Panc1 (cell line): ENCODE results near the gene ST8SIA6. TPM values are rescaled to one million over a fixed set of nuclear protein-coding genes. Genes with fewer than 3 reads are reported as not detected.

Experiments
- ATAC-seq: fragments of 200-7000 bp; cut with Tn5 transposase; 2 replicates; pipeline ENCODE4 v1.9.1; 2020; ENCODE audit warnings: mild to moderate bottlenecking, moderate library complexity
- BruUV-seq: library from RNA; stranded (reverse); fragments of 400-500 nt; replicated peaks from 2 replicates; lab custom pipeline; 2021; lab: Mats Ljungman, UMichigan
- CTCF ChIA-PET: fragments of 300-600 bp; sonication (Branson Sonifier 250); formaldehyde crosslinking; loops from one replicate; lab custom pipeline; 2022; ENCODE audit warnings: antibody characterized with exemption; lab: Charles Lee
- POLR2A ChIA-PET: fragments of 300-600 bp; sonication (Branson Sonifier 250); formaldehyde crosslinking; loops from one replicate; lab custom pipeline; 2022; ENCODE audit warnings: antibody characterized with exemption; lab: Charles Lee
- DNase-seq: peaks from one replicate; pipeline ENCODE4 v3.0.0-alpha.2; 2010; ENCODE audit warnings: low read depth, low spot score
- H3K27ac ChIP-seq: 2 replicates; pipeline ENCODE4 v1.5.1; 2011; ENCODE audit warnings: mild to moderate bottlenecking, low read length, inconsistent platforms
- H3K27me3 ChIP-seq: fragments of 200-500 bp; sonication (Bioruptor generic); 2 replicates; pipeline ENCODE4 v1.6.0; 2014; ENCODE audit warnings: low read length, inconsistent platforms; ENCODE audit not compliant: control insufficient read depth, insufficient read depth
- H3K36me3 ChIP-seq: fragments of 200-500 bp; sonication (Bioruptor generic); 2 replicates; pipeline ENCODE4 v1.5.1; 2014; ENCODE audit warnings: inconsistent platforms, mild to moderate bottlenecking, low read length, moderate library complexity; ENCODE audit not compliant: control insufficient read depth, insufficient read depth
- H3K4me1 ChIP-seq: 2 replicates; pipeline ENCODE4 v1.5.1; 2011; ENCODE audit warnings: inconsistent platforms, mild to moderate bottlenecking, low read length, moderate library complexity; ENCODE audit not compliant: control insufficient read depth, insufficient read depth
- H3K4me3 ChIP-seq, 2 experiments: 2 replicates each; pipeline ENCODE4 v1.5.1; 2011 to 2012; ENCODE audit warnings: low read depth in 2 of 2, low read length in 2 of 2, mild to moderate bottlenecking in 2 of 2, inconsistent platforms in 1 of 2, moderate library complexity in 1 of 2
- H3K9me3 ChIP-seq: fragments of 200-500 bp; sonication (Bioruptor generic); 2 replicates; pipeline ENCODE4 v1.5.1; 2014; ENCODE audit warnings: low read depth, mild to moderate bottlenecking, inconsistent platforms, low read length, moderate library complexity; ENCODE audit not compliant: control insufficient read depth, insufficient read depth
- POLR2AphosphoS5 ChIP-seq: IDR thresholded peaks from 2 replicates; pipeline ENCODE4 v1.6.1; 2012; ENCODE audit warnings: mild to moderate bottlenecking, low read depth, low read length, moderate library complexity
- SIN3A ChIP-seq: IDR thresholded peaks from 2 replicates; pipeline ENCODE4 v1.6.1; 2012; ENCODE audit warnings: low read depth, mild to moderate bottlenecking, low read length, moderate library complexity, borderline replicate concordance; ENCODE audit not compliant: insufficient read depth
- TCF7L2 ChIP-seq: IDR thresholded peaks from 2 replicates; pipeline ENCODE4 v1.6.1; 2011; ENCODE audit warnings: mild to moderate bottlenecking, low read depth, low read length, inconsistent platforms
- in situ Hi-C: cut with HindIII; loops from 2 replicates; pipeline ENCODE4 v1.10.0; 2016; ENCODE audit warnings: low sequenced_read_pairs, low pct_unique_long_range_greater_than_20kb
- intact Hi-C: fragments of 100-400 bp; cut with micrococcal nuclease; formaldehyde crosslinking; loops from one replicate; pipeline ENCODE4 v1.10.0; 2022; ENCODE audit not compliant: unreplicated experiment
- total RNA-seq: library from RNA; stranded (reverse); gene quantifications from one replicate; pipeline ENCODE4 v1.2.1, GENCODE V29; 2021; ENCODE audit not compliant: unreplicated experiment
- TF ChIP-seq, protein P1 (sequence below), 2 experiments: IDR thresholded peaks; 2 replicates each; pipeline ENCODE4 v1.6.1; 2011 to 2012; ENCODE audit warnings: low read depth in 2 of 2, control low read depth in 1 of 2, low read length in 1 of 2, mild to moderate bottlenecking in 1 of 2, moderate library complexity in 1 of 2; ENCODE audit not compliant: insufficient read depth in 1 of 2
- TF ChIP-seq, protein P2 (sequence below): fragments of 450-650 bp; IDR thresholded peaks from 2 replicates; pipeline ENCODE4 v1.5.1; 2017; ENCODE audit warnings: mild to moderate bottlenecking

The ST8SIA6 gene
- total RNA-seq, 1 experiment from 2014 or later, result 0.82 TPM

DNA sequence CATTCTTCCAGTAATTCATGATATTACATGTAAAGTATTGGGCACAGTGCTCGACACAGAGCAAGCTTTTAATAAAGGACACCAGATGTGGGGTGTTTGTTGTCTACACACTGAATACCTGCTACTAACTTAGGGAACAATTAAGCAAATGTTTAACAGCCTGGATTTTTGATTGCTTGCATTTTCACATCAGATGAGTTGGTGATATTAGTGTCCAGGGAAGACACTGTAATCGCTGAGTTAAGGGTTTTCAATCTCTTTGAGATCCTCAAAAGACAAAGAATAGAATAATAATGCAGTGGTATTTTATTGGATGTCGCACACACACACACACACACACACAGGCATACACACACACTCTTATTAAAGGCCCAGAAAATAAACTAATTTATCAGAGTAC lies 147.3 kb downstream of the ST8SIA6 start:
- H3K4me3 ChIP-seq, result no peak overlapping the region
- intact Hi-C loops (no loop called here), in situ Hi-C loops (no loop called here)
- no peaks in the 10 kb centered on the region for H3K27me3 ChIP-seq
- no peak overlapping the region for H3K27ac ChIP-seq
- H3K9me3 ChIP-seq, result no peaks in the 10 kb centered on the region
- ChIA-PET POLR2A (no interaction called here), CTCF (no interaction called here)
- TF ChIP-seq, protein P1, sequence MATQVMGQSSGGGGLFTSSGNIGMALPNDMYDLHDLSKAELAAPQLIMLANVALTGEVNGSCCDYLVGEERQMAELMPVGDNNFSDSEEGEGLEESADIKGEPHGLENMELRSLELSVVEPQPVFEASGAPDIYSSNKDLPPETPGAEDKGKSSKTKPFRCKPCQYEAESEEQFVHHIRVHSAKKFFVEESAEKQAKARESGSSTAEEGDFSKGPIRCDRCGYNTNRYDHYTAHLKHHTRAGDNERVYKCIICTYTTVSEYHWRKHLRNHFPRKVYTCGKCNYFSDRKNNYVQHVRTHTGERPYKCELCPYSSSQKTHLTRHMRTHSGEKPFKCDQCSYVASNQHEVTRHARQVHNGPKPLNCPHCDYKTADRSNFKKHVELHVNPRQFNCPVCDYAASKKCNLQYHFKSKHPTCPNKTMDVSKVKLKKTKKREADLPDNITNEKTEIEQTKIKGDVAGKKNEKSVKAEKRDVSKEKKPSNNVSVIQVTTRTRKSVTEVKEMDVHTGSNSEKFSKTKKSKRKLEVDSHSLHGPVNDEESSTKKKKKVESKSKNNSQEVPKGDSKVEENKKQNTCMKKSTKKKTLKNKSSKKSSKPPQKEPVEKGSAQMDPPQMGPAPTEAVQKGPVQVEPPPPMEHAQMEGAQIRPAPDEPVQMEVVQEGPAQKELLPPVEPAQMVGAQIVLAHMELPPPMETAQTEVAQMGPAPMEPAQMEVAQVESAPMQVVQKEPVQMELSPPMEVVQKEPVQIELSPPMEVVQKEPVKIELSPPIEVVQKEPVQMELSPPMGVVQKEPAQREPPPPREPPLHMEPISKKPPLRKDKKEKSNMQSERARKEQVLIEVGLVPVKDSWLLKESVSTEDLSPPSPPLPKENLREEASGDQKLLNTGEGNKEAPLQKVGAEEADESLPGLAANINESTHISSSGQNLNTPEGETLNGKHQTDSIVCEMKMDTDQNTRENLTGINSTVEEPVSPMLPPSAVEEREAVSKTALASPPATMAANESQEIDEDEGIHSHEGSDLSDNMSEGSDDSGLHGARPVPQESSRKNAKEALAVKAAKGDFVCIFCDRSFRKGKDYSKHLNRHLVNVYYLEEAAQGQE (IDR thresholded peaks at IDR 0.05; ENCODE audit: insufficient read depth in 1 of 2, low read depth in 2 of 2, low read length in 1 of 2), result no peak
- TF ChIP-seq, protein P2, sequence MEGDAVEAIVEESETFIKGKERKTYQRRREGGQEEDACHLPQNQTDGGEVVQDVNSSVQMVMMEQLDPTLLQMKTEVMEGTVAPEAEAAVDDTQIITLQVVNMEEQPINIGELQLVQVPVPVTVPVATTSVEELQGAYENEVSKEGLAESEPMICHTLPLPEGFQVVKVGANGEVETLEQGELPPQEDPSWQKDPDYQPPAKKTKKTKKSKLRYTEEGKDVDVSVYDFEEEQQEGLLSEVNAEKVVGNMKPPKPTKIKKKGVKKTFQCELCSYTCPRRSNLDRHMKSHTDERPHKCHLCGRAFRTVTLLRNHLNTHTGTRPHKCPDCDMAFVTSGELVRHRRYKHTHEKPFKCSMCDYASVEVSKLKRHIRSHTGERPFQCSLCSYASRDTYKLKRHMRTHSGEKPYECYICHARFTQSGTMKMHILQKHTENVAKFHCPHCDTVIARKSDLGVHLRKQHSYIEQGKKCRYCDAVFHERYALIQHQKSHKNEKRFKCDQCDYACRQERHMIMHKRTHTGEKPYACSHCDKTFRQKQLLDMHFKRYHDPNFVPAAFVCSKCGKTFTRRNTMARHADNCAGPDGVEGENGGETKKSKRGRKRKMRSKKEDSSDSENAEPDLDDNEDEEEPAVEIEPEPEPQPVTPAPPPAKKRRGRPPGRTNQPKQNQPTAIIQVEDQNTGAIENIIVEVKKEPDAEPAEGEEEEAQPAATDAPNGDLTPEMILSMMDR, result no peak
- no peak for TF ChIP-seq TCF7L2
- no peak for TF ChIP-seq POLR2AphosphoS5
- no peaks in the 10 kb centered on the region for H3K36me3 ChIP-seq
- H3K4me1 ChIP-seq, result no peaks in the 10 kb centered on the region
- no TSS peak for BruUV-seq
- DNase-seq (no peak), ATAC-seq (no peak)

GRCh38 chr10:17292375-17292774 lies 162.0 kb downstream of the ST8SIA6 start:
- Histone ChIP-seq H3K9me3 (no peaks in the 10 kb centered on the region), H3K27me3 (no peaks in the 10 kb centered on the region), H3K4me3 (no peak overlapping the region), H3K4me1 (no peaks in the 10 kb centered on the region; the same call in 1 of the 2 replicates), H3K36me3 (no peaks in the 10 kb centered on the region), H3K27ac (no peak overlapping the region)
- ATAC-seq (no peak), DNase-seq (no peak)
- TF ChIP-seq, protein P1 (IDR thresholded peaks at IDR 0.05; ENCODE audit: insufficient read depth in 1 of 2, low read depth in 2 of 2, low read length in 1 of 2), result no peak
- no peak for TF ChIP-seq SIN3A
- TF ChIP-seq POLR2AphosphoS5, result no peak
- TF ChIP-seq, protein P2, result no peak
- TF ChIP-seq TCF7L2, result no peak
- POLR2A ChIA-PET, result no interaction called here
- intact Hi-C loops, result no loop called here
- CTCF ChIA-PET, result no interaction called here
- BruUV-seq, result no TSS peak
- in situ Hi-C loops, result no loop called here
